Fibroblast of lung (primary cell): ENCODE measurements around the gene ANXA10. TPM values are rescaled to one million over a fixed set of nuclear protein-coding genes. Genes with fewer than 3 reads are reported as not detected.
A peak's percentile ranks its signal among the peaks of the same experiment; 100 is the strongest.

Source experiments
- DNase-seq, 2 donors: peaks; one replicate each; pipeline versions ENCODE4 v3.0.0 to v3.0.0-alpha.2; 2010; ENCODE audit warnings: low read depth in 2 of 2
- H2AFZ ChIP-seq: 2 replicates; pipeline ENCODE4 v1.5.1; 2012; ENCODE audit warnings: low read length, control low read depth, inconsistent platforms
- H3K27ac ChIP-seq: 2 replicates; pipeline ENCODE4 v1.5.1; 2011; ENCODE audit warnings: low read length, control low read depth; ENCODE audit not compliant: insufficient read depth
- H3K27me3 ChIP-seq: 2 replicates; pipeline ENCODE4 v1.5.1; 2011; ENCODE audit warnings: mild to moderate bottlenecking, low read length; ENCODE audit not compliant: control insufficient read depth, insufficient read depth
- H3K36me3 ChIP-seq: 2 replicates; pipeline ENCODE4 v1.5.1; 2011; ENCODE audit warnings: low read length; ENCODE audit not compliant: control insufficient read depth, insufficient read depth
- H3K4me1 ChIP-seq: 2 replicates; pipeline ENCODE4 v1.5.1; 2011; ENCODE audit warnings: low read length; ENCODE audit not compliant: control insufficient read depth, insufficient read depth; ENCODE audit errors: extremely low read depth
- H3K4me2 ChIP-seq: 2 replicates; pipeline ENCODE4 v1.5.1; 2011; ENCODE audit warnings: low read length, control low read depth; ENCODE audit not compliant: insufficient read depth; ENCODE audit errors: extremely low read depth
- H3K4me3 ChIP-seq, 4 experiments: fragments of 200-600 bp in 1 of 4; sonication (generic) in 1 of 4; replicated peaks in 1 of 4; 2 replicates each; pipeline ENCODE4 v1.5.1; 2011 to 2016; ENCODE audit warnings: low read length in 4 of 4, low read depth in 3 of 4, mild to moderate bottlenecking in 3 of 4, control low read depth in 2 of 4, inconsistent platforms in 1 of 4, mixed read lengths in 1 of 4; ENCODE audit not compliant: insufficient read depth in 1 of 4; ENCODE audit errors: control extremely low read depth in 1 of 4
- H3K79me2 ChIP-seq: 2 replicates; pipeline ENCODE4 v1.5.1; 2012; ENCODE audit warnings: mild to moderate bottlenecking, low read length, inconsistent platforms; ENCODE audit not compliant: control insufficient read depth, insufficient read depth
- H3K9ac ChIP-seq: 2 replicates; pipeline ENCODE4 v1.5.1; 2011; ENCODE audit warnings: mild to moderate bottlenecking, low read length, control low read depth; ENCODE audit not compliant: insufficient read depth
- H3K9me3 ChIP-seq: 2 replicates; pipeline ENCODE4 v1.5.1; 2012; ENCODE audit warnings: low read depth, low read length; ENCODE audit not compliant: control insufficient read depth, insufficient read depth
- H4K20me1 ChIP-seq: 2 replicates; pipeline ENCODE4 v1.5.1; 2011; ENCODE audit warnings: low read length; ENCODE audit not compliant: control insufficient read depth, insufficient read depth; ENCODE audit errors: extremely low read depth
- CTCF ChIP-seq, 2 donors: IDR thresholded peaks in 1 of 2; conservative IDR thresholded peaks in 1 of 2; 1 replicate in 1 of 2; 2 replicates in 1 of 2; pipeline ENCODE4 v1.5.1; 2011 to 2012; ENCODE audit warnings: low read length in 2 of 2, control low read depth in 1 of 2, inconsistent platforms in 1 of 2, low read depth in 1 of 2, mild to moderate bottlenecking in 1 of 2
- EZH2 ChIP-seq: IDR thresholded peaks from 2 replicates; pipeline ENCODE4 v1.5.1; 2012; ENCODE audit warnings: low read length, control low read depth, mild to moderate bottlenecking; ENCODE audit errors: missing control alignments
- polyA plus RNA-seq, 2 donors: library from polyadenylated mRNA; depleted of rRNA in 1 of 2; stranded (reverse) in 1 of 2; unstranded in 1 of 2; fragments of >200 nt; gene quantifications; 2 replicates each; pipeline ENCODE4 v1.2.1, GENCODE V29; 2011 to 2012; ENCODE audit warnings: missing spikeins in 1 of 2
- total RNA-seq: library from RNA; depleted of rRNA; stranded (reverse); fragments of >200 nt; gene quantifications from 2 replicates; pipeline ENCODE4 v1.2.1, GENCODE V29; 2014

ANXA10 gene
- total and polyA plus RNA-seq, 2 donors (not counting 1 experiment from before 2014, with no cell fraction given): 0.08 to 0.17 TPM

GRCh38 chr4:168143601-168144000, 51.3 kb downstream of the ANXA10 start:
- no peak for DNase-seq
- H3K79me2 ChIP-seq: no peaks in the 10 kb centered on the region
- H3K9me3 ChIP-seq: no peaks in the 10 kb centered on the region
- no peak overlapping the region for H3K4me2 ChIP-seq
- H4K20me1 ChIP-seq: no peaks in the 10 kb centered on the region
- no peaks in the 10 kb centered on the region for H3K27me3 ChIP-seq
- no peak overlapping the region for H3K9ac ChIP-seq
- no peak overlapping the region for H3K27ac ChIP-seq
- no peaks in the 10 kb centered on the region for H3K4me1 ChIP-seq
- H3K36me3 ChIP-seq: no peaks in the 10 kb centered on the region
- no peak overlapping the region for H2AFZ ChIP-seq
- TF ChIP-seq EZH2 (no peak), CTCF (conservative IDR thresholded peaks at IDR 0.05 in 1 of 2, IDR thresholded peaks at IDR 0.05 in 1 of 2; ENCODE audit: low read depth in 1 of 2, low read length in 2 of 2) (no peak)
- H3K4me3 ChIP-seq: no peak overlapping the region

GRCh38 chr4:168150420-168151050, 58.2 kb downstream of the ANXA10 start:
- H3K27me3 ChIP-seq: no peaks in the 10 kb centered on the region
- H3K9me3 ChIP-seq: no peaks in the 10 kb centered on the region
- no peak overlapping the region for H3K4me2 ChIP-seq
- TF ChIP-seq EZH2: no peak
- no peak for TF ChIP-seq CTCF (conservative IDR thresholded peaks at IDR 0.05 in 1 of 2, IDR thresholded peaks at IDR 0.05 in 1 of 2; ENCODE audit: low read depth in 1 of 2, low read length in 2 of 2)
- no peaks in the 10 kb centered on the region for H3K4me1 ChIP-seq
- H3K4me3 ChIP-seq: no peak overlapping the region
- no peaks in the 10 kb centered on the region for H3K79me2 ChIP-seq
- H3K9ac ChIP-seq: no peak overlapping the region
- no peak overlapping the region for H2AFZ ChIP-seq
- no peaks in the 10 kb centered on the region for H4K20me1 ChIP-seq
- H3K36me3 ChIP-seq: no peaks in the 10 kb centered on the region
- peak in 1 of 2 donors; percentile 78 for DNase-seq
- no peak overlapping the region for H3K27ac ChIP-seq

- Histone ChIP-seq H3K36me3 (no peaks in the 10 kb centered on the region), H4K20me1 (no peaks in the 10 kb centered on the region), H3K27ac (no peak overlapping the region), H3K4me2 (no peak overlapping the region), H3K4me3 (no peak overlapping the region), H2AFZ (no peak overlapping the region), H3K9me3 (no peaks in the 10 kb centered on the region), H3K27me3 (no peaks in the 10 kb centered on the region), H3K79me2 (no peaks in the 10 kb centered on the region), H3K4me1 (no peaks in the 10 kb centered on the region), H3K9ac (no peak overlapping the region)
- TF ChIP-seq EZH2 (no peak), CTCF (conservative IDR thresholded peaks at IDR 0.05 in 1 of 2, IDR thresholded peaks at IDR 0.05 in 1 of 2; ENCODE audit: low read depth in 1 of 2, low read length in 2 of 2) (no peak)
- no peak for DNase-seq
Observed at GRCh38 chr4:168151327-168151726, 59.0 kb downstream of the ANXA10 start.
